IPS-18c (cell line): Measurements from ENCODE around the gene ATAD3A.
"Not testable (repeated sequence)": the region's sequence is repeated elsewhere in the genome, so short reads cannot be mapped to it uniquely, and the experiment has no call there.

Source experiments
- H3K4me3 ChIP-seq: 2 replicates; pipeline ENCODE4 v1.7.0; 2013; ENCODE audit warnings: low read depth, mild to moderate bottlenecking, low read length, moderate library complexity; ENCODE audit not compliant: insufficient read depth
- H3K9me3 ChIP-seq: one replicate; pipeline ENCODE4 v1.6.1; 2013; ENCODE audit warnings: mild to moderate bottlenecking, low read length, moderate library complexity; ENCODE audit not compliant: control insufficient read depth, insufficient read depth

The ATAD3A gene

GRCh38 chr1:1556961-1557360 is 45.0 kb downstream of the ATAD3A start:
- not testable (repeated sequence) for H3K9me3 ChIP-seq, H3K4me3 ChIP-seq

GRCh38 chr1:1557688-1558087 is 45.7 kb downstream of the ATAD3A start:
- H3K9me3 ChIP-seq, H3K4me3 ChIP-seq: not testable (repeated sequence)

GRCh38 chr1:1558591-1558990 is 46.6 kb downstream of the ATAD3A start:
- no peak overlapping the region for H3K4me3 ChIP-seq

GRCh38 chr1:1559066-1559465 is 47.1 kb downstream of the ATAD3A start:
- no peaks in the 10 kb centered on the region for H3K9me3 ChIP-seq
- no peak overlapping the region for H3K4me3 ChIP-seq

More at GRCh38 chr1:1558591-1558990, 46.6 kb downstream of the ATAD3A start:
- H3K9me3 ChIP-seq: no peaks in the 10 kb centered on the region

GRCh38 chr1:1560178-1560577 is 48.2 kb downstream of the ATAD3A start:
- Histone ChIP-seq H3K9me3 (no peaks in the 10 kb centered on the region), H3K4me3 (no peak overlapping the region)

- no peak overlapping the region for H3K4me3 ChIP-seq
- no peaks in the 10 kb centered on the region for H3K9me3 ChIP-seq
Measured at GRCh38 chr1:1561801-1562470, 50.0 kb downstream of the ATAD3A start.

GRCh38 chr1:1562556-1563195 is 50.7 kb downstream of the ATAD3A start:
- Histone ChIP-seq H3K9me3 (no peaks in the 10 kb centered on the region), H3K4me3 (no peak overlapping the region)

- no peak overlapping the region for H3K4me3 ChIP-seq
Measured at GRCh38 chr1:1563688-1564087, 51.7 kb downstream of the ATAD3A start.

GRCh38 chr1:1564268-1564667 is 52.3 kb downstream of the ATAD3A start:
- Histone ChIP-seq H3K9me3 (no peaks in the 10 kb centered on the region), H3K4me3 (no peak overlapping the region)

More at GRCh38 chr1:1563688-1564087, 51.7 kb downstream of the ATAD3A start:
- H3K9me3 ChIP-seq: no peaks in the 10 kb centered on the region

GRCh38 chr1:1565340-1565739 is 53.4 kb downstream of the ATAD3A start:
- Histone ChIP-seq H3K4me3 (no peak overlapping the region), H3K9me3 (no peaks in the 10 kb centered on the region)

- Histone ChIP-seq H3K9me3 (no peaks in the 10 kb centered on the region), H3K4me3 (no peak overlapping the region)
Measured at GRCh38 chr1:1567152-1567875, 55.4 kb downstream of the ATAD3A start.

GRCh38 chr1:1567891-1568291 is 55.9 kb downstream of the ATAD3A start:
- Histone ChIP-seq H3K4me3 (no peak overlapping the region), H3K9me3 (no peaks in the 10 kb centered on the region)

GRCh38 chr1:1569341-1569740 is 57.4 kb downstream of the ATAD3A start:
- Histone ChIP-seq H3K4me3 (no peak overlapping the region), H3K9me3 (no peaks in the 10 kb centered on the region)

- peak overlapping the region; percentile 71 for H3K4me3 ChIP-seq
- no peaks in the 10 kb centered on the region for H3K9me3 ChIP-seq
Measured at GRCh38 chr1:1573843-1574720, 62.1 kb downstream of the ATAD3A start.

GRCh38 chr1:1574721-1575537 is 63.0 kb downstream of the ATAD3A start, which contains the start of gene SSU72:
Gene SSU72, minus strand, starts transcription at chr1:1574863. Its CDS starts 306 bp downstream, at chr1:1574557.
- H3K4me3 ChIP-seq: peak within 1 kb of the TSS; percentile 71
- H3K9me3 ChIP-seq: no peaks in the 10 kb centered on the region

- H3K9me3 ChIP-seq: no peaks in the 10 kb centered on the region
- H3K4me3 ChIP-seq: no peak overlapping the region
Measured at GRCh38 chr1:1577367-1578011, 65.5 kb downstream of the ATAD3A start.
